ENCODE data around the gene ACTL7A. TPM values are rescaled to one million over a fixed set of nuclear protein-coding genes. Genes with fewer than 3 reads are reported as not detected.

ACTL7A gene
- total RNA-seq, 1 donor from 2014 or later, result not detected

DNA sequence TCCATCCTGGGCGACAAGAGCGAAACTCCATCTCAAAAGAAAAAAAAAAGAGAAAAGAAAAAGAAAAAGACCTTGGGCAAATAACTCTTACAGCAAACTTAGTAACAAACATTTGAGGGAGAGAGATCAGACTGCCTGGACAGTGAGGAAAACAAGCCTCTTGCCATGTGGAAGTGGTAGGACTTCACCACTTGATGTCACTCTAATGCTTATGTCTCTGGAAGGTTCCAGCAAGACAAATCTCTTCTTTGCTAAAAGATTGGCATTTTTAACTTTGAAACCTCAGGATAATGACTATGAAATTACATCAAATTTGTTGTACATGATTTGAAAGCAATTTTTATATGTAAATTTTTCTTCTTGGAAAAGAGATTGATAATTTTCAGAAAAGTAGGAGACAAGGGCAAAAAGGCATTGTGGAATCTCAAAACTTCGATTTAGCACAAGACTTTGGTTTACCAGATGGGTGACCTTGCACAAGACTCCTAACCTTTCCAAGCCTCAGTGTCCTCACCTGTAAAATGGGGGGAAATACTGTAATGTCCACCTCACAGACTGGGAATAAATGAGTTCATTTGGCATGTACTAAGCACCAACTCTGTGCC, 11.7 kb upstream of the ACTL7A start:
- DNase-seq, result peak; percentile 12

DNA sequence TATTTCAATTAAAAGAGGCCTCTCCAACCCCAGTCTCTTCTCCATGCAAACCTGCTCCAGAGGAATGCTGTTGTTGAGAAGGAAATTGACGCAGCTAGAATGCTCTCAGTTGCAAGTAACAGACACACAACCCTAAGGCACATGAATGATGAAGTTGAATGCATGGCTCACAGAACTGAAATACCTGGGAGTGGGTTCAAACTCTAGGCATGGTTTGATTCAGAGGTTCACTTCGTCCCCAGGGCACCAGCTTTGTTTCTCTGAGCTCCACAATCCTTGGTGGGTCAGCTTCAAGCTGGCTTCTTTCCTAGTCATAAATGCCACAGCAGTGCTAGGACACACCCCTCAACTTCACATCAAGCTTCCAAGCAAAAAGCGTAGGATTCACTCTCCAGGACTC, 10.9 kb upstream of the ACTL7A start:
- DNase-seq, result no peak

DNA sequence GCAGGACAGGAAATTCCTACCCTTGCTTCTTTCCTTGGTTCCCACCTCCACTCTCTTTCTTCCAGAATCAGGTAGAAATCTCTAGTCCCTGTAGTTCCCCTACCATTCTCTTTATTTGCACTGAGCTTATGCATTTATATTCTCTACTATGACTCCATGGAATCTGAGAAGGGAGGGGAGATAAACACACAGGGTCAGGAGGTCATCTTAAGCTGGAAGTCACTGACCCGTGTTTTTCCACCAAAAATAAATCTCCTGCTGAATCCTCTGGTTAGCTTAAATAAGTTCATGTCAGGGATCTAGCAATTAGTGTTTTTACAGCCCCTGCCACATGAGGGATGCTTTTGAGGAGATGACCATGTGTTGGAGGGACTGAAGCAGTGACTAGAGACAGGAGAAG, 10.0 kb upstream of the ACTL7A start:
- no peak for DNase-seq

DNA sequence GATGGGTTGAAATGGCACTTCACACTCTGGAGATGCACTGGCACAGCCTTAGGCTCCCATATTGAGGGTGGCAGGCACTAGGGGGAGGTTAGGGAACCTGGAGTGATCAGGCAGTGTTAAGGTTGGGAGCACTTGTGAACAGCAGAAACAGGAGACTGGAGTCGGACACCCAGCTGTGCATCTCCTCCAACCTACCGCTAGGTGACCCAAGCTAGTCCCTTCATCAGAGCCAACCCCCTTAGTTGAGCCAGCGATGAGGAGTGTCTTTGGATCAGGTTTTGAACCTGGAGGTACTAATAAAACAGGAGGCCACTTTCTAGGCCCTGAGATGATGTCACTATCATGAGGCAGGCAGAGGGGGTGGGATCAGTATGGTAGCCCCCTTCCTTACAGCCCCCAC, 8.0 kb upstream of the ACTL7A start:
- no peak for DNase-seq

DNA sequence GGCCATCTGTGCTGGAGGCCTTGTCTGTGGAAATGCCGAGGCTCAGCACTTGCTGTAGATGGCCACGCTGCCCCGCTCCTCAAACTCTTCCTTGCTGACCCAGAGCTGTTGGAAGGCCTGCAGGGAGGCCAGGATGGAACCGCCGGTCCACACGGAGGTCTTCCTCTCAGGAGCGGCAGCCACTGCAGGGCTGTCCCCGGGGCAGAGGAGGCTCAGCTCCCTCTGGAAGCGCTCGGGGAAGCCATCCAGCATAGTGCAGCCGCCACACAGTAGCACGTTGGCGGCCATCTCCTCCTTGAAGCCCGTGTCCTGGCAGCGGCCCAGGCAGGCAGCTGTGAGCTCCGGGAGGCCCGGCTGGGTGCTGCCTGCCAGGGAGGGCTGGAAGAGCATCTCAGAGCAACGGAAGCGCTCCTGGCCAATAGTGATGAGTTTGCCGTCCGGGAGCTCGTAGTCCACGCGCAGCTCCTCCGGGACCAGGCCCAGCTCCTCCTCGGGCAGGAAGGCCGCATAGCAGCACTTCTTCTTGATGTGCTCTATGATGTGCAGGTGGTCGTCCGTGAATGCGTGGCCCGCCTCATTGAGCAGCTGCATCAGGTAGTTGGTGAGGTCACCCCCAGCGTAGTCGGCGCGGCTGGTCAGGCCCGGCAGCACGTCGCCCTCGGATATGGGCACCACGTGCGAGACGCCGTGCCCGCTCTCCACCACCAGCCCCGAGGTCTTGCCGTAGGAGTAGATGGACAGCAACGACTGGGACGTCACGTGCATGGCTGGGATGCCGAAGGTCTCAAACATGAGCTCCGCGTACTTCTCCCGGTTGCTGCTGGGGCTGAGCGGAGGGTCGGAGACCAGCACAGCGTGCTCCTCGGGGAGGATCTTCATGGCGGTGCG, 7.2 kb upstream of the ACTL7A start:
- DNase-seq, result no peak

DNA sequence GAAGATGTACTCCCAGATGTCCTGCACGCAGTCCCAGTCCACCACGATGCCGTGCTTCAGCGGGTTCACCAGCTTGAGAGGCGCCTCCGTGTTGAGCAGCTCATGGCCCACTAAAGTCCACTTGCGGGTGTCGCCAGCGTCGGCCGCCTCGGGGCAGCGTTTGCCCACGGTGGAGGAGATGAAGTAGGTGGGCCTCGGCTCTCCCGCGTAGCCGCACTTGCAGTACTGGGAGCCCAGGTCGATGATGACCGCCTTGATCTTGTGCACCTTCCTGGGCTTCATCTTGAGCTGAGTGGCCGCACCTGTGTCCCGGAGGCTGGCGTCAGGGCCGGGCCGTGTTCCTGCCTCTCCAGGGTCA, 6.6 kb upstream of the ACTL7A start:
- no peak for DNase-seq

DNA sequence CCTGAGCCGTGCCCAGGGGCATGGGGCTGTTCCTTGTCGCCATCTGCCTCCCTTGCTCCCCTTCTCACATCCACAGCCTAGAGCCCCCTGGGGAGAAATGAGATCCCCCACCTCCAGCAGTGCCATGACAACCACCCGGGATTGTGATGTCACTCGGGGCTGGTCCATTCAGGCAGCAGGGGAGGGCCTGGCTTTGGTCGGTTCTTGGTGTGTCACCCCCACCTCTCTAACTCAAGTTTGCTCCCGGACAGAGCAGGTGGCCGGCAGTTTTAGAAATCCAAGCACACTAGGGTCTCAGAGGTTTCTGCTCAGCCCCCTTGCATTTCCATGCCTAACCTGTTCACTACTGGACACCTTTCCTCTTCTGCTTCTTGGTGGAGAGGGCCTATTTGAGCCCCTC, 6.2 kb upstream of the ACTL7A start, which contains the start of gene ACTL7B:
TSS of gene ACTL7B (minus strand) at position 99 of the 400 bp plus-strand sequence. CDS start at position 43, 56 bp downstream.
- no peak for DNase-seq

DNA sequence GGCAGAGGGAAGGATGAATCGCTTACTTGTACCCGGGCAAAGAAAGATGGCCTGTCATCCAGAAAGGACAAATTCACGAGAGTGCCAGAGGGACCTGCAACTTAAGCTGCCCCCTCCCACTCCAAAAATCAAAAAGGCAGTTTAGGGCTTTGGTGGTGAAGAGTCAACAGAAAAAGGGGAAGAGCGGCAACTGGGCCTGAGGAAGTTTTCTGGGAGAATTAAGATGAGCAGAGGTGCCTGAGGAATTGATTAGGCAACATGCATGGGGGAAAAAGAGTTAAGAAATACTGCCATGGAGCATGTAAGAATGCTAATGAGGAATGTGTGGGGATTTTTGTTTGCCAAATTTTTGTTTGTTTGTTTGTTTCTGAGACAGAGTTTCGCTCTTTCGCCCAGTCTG, 4.5 kb upstream of the ACTL7A start:
- no peak for DNase-seq

DNA sequence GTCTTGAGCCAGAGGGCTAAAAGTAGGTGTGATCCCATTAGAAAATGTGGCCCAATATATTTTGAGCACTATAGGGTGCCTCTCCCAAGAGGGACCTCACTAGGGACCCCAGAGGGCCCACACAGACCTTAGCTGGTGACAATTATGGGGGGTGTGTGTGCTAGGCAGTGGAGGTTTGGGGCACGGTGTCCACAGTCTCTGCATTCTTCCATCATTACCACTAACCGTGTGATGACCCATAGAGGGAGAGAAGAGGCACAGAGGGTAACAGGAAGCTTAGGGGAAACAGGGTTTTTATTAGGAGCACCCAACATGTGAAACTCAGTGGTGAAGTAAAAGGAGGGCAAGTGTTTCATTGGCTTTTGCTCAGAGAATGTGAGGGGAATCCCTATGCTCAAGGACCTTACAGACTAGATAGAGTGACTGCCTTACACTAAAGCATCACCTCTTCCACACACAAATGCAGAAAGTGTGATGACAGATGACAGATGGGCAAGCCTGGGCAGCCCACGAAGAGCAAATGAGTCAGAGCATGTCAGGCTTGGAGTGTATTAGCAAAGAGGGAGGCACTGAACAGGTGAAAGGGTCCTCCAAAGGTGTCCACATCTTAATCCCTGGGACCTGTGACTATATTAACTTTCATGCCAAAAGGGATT, 2.5 kb upstream of the ACTL7A start:
- DNase-seq, result peak; percentile 9

DNA sequence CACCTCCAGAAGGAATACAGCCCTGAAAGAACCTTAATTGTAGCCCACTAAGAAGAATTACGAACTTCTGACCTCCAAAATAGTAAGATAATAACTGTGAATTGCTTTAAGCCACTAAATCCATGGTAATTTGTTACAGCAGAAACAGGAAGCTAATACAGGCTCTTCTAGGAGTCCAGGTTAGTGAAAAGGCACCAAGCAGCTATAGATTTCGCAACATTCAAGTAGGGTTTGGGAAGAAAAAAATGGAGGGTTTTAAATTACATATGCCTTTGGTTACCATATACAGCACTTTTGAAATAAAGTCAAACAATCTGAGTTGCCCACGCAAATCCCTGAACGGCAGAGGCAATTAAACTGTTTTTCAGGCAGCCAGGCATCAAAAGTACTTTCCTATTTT, 1.7 kb upstream of the ACTL7A start:
- no peak for DNase-seq

DNA sequence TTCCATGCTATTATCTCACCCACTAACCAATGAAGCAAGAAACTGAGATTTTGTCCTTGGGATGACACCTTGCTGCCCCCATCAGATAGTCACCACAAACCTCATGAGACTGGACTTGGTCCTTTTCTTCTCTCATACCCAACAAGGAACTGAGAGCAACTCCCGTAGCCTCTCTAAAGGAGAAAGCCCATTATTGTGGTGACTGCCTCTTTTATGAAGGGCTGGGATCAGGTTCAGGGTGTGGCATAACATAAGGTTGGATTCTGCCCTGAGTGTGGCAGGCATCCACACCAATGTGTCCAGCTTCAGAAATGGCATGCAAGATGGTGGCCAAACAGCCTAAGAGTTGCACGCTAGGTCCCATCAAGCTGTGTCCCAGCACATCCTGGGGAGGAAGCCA, 1.3 kb upstream of the ACTL7A start:
- no peak for DNase-seq

DNA sequence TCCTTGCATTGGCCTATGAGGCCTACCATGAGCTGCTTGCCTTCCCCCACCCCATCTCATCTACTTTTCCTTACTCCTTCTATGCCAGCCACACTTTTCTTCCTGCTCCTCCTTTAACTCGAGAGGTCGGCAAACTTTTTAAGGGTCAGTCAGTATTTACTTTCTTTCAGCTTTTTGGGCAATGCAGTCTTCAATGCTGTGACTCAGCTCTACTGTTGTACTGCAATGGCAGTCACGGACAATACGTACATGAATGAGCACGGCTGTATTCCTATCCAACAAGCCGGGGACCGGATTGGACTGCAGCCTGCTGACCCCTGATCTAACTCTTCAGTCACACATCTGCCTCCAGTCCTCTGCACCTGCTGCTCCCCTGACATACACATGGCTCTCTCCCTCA, 602 bp upstream of the ACTL7A start:
- DNase-seq, result no peak

DNA sequence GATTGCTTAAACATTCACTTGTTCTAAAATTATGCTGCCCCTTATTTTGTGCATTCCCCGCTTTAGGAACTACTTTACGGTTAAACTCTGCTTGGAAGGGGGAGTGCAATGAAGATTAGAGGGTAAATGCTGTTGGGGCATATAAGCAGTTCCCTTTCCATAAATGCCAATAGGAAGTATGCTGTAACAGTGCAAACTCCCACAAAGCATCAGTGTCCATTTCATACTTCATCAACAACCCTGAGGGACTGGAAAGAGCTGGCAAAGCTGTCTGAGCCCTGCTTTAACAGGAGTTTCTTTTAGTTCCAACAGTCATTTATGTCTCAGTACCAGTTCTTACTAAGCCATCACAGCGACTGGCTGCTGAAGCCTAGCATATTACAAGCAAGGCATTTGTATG, 1.8 kb downstream of the ACTL7A start:
- DNase-seq, result no peak

DNA sequence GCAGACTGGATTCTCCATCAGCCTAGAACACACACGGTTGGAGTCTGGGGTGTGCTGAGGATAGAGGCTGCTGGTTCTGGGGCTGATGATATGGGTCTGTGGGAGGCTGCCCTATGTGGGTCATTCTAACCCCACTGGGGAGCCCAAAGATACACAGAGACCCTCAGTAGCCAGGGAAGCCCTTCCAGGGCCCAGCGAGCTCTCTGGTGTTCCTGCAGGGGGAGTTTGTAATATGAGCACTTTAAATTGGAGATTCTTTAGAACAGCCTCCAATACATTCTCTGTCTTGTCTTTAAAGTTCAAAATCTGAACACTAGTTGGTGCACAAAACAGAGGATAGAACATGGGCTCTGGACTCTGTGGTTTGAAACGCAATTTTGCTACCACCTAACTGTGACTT, 2.4 kb downstream of the ACTL7A start:
- DNase-seq, result no peak

DNA sequence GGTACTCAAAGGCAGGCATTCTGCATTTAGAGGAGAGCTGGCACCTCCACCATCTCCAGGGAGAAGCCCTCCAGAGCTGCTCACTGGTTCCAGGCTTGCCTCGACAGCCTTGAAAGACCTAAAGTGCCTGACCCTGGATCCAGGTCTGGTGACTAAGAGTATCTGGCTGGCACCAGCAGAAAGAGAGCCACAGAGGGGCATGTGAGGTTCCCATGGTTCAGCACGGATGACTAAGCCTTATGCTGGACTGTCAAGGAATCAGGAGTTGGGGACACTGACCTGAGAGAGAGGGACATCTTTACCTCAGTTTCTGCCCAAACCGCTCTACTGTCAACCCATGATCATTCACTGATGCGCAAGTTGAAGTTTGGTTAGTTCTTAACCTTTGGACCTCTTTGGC, 3.0 kb downstream of the ACTL7A start:
- DNase-seq, result no peak

DNA sequence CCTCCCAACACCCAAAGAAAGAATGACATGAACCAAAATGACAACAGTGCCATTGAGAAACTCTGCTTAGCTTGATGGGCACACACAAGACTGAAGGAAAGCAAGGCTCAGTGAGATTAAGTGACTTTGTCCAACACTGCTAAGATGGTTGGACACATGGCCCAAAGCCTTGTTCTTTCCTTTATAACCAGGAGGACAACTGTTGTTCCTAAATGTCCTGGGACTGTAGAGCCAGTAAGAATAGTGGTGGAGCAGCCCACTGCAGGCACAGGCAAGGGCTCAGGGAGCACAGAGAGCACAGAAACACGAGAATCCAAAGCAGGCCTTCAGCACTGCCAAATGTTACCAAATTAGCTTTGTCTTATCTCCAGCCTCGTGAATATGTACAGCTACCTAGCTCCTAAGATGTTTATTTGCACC, 3.9 kb downstream of the ACTL7A start:
- DNase-seq, result no peak

DNA sequence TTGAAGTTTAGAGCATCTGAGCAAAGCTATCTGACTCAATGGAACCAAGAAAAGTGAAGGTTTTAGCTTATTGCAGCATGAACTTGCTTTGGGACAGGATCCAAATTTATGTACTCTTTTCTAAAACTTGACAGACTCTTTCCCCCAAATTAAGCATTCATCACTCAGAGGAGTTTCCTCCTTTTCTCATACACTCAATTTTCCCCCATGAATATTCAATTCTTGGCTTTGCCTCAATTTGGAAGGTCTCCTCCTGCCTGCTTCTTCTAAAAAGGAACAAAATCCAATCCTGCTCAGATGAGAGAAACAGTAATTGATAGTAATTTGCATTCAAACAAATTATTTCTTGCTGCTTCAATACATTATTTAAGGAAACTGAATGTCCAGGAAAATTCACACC, 5.0 kb downstream of the ACTL7A start:
- no peak for DNase-seq

DNA sequence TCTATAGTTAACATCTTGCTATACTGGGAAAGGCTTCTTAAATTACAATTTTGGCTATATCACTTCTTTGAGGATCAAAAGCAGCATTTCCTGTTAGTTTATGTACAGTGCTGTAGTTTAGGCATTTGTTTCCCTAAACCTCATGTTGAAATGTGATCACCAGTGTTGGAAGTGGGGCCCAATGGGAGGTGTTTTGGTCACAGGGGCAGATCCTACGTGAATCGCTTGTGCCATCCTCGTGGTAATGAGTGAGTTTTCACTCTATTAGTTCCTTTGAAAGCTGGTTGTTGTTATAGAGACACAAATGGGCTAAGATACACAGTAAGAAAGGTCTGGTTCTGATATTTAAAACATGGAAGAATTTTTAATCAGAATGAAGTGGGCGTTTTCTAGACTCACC, 5.8 kb downstream of the ACTL7A start:
- no peak for DNase-seq

DNA sequence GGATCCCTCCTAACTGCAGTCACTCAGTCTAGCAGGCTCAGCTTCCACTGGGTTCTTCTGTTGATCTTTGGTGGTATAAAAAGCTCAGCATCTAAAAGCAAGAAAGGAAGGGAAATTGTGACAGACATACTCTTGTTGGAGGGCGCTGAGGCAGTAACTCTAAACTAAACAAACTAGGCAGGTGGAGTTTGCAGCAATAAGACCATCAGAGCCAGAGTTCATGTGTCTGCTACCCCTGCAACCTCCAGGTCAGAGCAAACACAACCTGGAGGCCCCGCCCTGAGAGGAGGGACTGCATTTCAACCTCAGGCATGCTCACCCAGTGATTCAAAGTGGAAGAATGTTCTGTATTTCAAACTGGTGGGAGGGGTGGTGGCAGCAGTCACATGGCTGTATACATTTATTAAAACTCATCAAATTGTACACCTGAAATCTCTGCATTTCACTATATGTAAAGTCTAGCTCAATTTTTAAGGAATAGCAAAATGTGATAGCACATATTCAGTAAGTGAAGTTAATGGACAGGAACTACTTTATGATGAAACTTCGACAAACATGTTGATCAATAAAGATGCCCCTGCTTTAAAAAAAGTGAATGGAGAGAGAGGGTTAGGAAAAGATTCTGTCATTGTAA, 7.1 kb downstream of the ACTL7A start:
- DNase-seq, result no peak

DNA sequence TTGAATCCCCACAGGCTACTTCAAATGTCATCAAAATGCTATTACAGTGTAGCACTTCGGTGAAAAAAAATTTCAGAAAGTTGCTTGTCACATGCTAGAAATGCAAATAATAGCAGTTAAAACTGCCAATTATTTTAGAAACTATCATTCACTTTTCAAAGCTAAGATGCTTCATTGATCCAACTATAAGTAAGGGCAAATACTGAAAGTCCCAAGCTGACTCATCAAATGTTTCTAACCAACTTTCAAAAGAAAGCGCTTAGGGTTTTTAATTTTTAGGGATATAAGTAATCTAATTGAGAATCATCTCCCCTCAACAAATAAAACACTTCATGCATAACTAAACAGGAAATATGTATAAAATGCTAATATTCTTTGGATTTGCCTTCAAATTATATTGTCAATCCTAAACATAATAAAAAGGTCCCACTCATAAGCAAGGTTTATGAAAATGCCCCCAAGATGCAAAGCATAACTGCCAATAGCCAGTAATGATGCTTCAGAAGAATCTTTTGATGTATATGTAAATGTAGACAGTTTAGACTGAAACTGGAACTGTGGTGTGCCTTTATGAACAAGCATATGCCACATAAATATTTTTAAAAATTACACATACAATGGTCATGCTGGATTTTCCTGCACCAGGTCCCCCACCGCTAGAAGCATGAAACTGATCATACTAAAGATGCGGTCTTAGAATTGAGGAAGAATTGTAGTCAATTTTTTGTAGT, 12.2 kb downstream of the ACTL7A start:
- DNase-seq, result no peak

DNA sequence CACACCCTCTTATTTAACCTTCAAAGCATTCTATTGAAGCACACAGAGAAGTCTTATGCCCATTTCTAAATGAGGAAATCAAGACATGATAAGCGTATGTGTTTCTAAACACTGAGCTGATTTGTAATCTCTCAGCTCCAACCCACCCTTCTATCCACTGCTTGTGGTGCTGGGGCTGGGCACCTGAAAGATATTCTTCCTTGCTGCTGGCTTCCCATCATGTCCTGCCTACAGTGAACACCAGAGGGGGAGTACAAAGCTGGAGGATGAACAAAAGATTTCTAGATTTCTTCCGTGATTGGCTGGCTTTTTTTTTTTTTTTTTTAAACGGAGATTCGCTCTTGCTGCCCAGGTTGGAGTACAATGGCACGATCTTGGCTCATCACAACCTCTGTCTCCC, 14.4 kb downstream of the ACTL7A start:
- DNase-seq, result no peak

DNA sequence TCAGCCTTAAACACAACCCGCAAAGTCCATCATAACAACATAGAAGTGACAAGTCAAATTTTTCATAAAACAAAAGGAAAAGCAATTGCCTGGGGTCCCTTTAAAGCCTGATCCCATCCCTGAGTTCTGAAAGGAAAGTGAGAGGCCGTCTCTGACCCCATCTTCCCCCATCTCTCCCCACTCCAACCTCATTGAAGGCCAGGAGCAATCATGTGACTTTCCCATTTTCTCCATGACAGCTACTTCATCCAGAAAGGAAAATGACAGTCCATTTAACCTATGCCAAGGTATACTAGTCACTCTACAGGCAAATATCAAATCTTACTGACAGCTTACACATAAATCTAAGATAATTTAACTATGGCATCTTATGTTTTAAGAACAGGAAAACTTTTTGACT, 15.5 kb downstream of the ACTL7A start:
- no peak for DNase-seq

Data from tongue (tissue), 2 donors.